RWPE1 (cell line): ENCODE results near the gene FOXA1.

Experiments used
- CTCF ChIA-PET: fragments of 350-600 bp; sonication (Branson Sonifier 250); formaldehyde crosslinking; extraction: SDS; loops from one replicate; lab custom pipeline; 2021; lab: Yijun Ruan, JAX
- POLR2A ChIA-PET: fragments of 400-600 bp; formaldehyde crosslinking; extraction: SDS; loops from one replicate; lab custom pipeline; 2020; ENCODE audit warnings: antibody characterized with exemption; ENCODE audit not compliant: low non-redundant PET; lab: Yijun Ruan, JAX
- DNase-seq: peaks from one replicate; pipeline ENCODE4 v3.0.0; 2012; ENCODE audit warnings: low spot score
- H3K27ac ChIP-seq: fragments of 450-650 bp; 2 replicates; pipeline ENCODE4 v1.5.1; 2017
- TF ChIP-seq, protein P1 (sequence below): fragments of 450-650 bp; conservative IDR thresholded peaks from 2 replicates; pipeline ENCODE4 v1.5.1; 2017; ENCODE audit warnings: low read depth, mild to moderate bottlenecking

FOXA1 gene

DNA sequence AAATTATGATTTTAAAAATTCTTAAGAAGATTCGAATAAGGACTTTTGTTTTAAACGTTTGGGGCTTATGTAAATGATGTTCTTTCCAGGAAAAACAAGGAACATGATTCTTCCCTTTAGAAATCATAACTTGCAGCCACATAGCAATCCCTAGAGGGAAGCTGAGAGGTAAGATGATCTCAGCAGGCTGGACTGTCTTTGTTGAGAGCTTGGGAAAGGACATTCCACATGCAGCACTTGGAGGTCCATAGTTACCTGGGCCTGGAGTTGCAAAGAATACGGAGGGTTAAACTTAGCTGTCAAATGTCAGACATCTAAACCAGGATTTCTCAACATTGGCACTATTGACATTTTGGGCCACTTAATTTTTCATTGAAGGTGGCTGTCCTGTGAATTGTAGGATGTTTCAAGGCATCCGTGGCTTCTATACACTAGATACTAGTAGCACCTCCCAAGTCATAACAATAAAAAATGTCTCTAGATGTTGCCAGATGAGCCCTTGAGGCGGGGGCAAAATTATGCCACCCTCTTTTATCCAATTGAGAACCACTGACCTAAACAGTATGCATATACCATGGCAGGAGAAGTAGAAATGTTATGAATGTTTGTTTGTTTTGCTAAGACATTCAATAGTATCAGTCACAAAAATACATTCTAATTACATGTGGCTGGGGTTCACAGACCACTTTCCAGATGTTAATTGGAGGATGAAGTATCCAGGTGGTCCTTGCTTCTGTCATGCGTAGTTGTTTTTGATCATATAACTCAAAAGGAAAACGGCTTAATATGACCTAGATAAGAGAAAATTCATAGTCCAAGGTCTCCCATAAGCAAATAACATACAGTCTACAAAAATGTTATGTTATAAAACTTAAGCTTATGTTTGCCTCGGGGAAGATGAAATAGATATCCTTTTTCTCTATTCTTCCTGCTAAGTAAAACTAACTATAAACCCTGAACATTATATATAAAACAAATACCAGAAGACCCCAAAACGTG lies 30.8 kb upstream of the FOXA1 start:
- POLR2A ChIA-PET, result no interaction called here

GRCh38 chr14:37623971-37624370 lies 28.9 kb upstream of the FOXA1 start:
- H3K27ac ChIP-seq, result no peak overlapping the region; the same call in 1 of the 2 replicates
- CTCF ChIA-PET, result interaction anchor here (0.8 kb wide), 1 partner anchor 22 kb away, joined by 3 read pairs; no protein-coding TSS in a partner anchor
- TF ChIP-seq, protein P1, sequence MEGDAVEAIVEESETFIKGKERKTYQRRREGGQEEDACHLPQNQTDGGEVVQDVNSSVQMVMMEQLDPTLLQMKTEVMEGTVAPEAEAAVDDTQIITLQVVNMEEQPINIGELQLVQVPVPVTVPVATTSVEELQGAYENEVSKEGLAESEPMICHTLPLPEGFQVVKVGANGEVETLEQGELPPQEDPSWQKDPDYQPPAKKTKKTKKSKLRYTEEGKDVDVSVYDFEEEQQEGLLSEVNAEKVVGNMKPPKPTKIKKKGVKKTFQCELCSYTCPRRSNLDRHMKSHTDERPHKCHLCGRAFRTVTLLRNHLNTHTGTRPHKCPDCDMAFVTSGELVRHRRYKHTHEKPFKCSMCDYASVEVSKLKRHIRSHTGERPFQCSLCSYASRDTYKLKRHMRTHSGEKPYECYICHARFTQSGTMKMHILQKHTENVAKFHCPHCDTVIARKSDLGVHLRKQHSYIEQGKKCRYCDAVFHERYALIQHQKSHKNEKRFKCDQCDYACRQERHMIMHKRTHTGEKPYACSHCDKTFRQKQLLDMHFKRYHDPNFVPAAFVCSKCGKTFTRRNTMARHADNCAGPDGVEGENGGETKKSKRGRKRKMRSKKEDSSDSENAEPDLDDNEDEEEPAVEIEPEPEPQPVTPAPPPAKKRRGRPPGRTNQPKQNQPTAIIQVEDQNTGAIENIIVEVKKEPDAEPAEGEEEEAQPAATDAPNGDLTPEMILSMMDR, result no peak

More for the DNA sequence above, 30.8 kb upstream of the FOXA1 start:
- CTCF ChIA-PET, result no interaction called here
- TF ChIP-seq, protein P1, result no peak
- DNase-seq, result no peak
- H3K27ac ChIP-seq, result no peak overlapping the region

GRCh38 chr14:37623426-37623951 lies 28.4 kb upstream of the FOXA1 start:
- peak; percentile 77 for DNase-seq
- POLR2A ChIA-PET, result no interaction called here
- TF ChIP-seq, protein P1, result no peak
- H3K27ac ChIP-seq, result peak overlapping the region; percentile 35; the same call in 1 of the 2 replicates
- CTCF ChIA-PET, result interaction anchor here (0.8 kb wide), 1 partner anchor 22 kb away, joined by 3 read pairs; no protein-coding TSS in a partner anchor

More at GRCh38 chr14:37623971-37624370, 28.9 kb upstream of the FOXA1 start:
- POLR2A ChIA-PET, result no interaction called here
- DNase-seq, result peak; percentile 67

- TF ChIP-seq, protein P1, result no peak
- DNase-seq, result no peak
- H3K27ac ChIP-seq, result no peak overlapping the region
- ChIA-PET CTCF (no interaction called here), POLR2A (no interaction called here)
Observed at GRCh38 chr14:37622231-37622923, 27.3 kb upstream of the FOXA1 start.

DNA sequence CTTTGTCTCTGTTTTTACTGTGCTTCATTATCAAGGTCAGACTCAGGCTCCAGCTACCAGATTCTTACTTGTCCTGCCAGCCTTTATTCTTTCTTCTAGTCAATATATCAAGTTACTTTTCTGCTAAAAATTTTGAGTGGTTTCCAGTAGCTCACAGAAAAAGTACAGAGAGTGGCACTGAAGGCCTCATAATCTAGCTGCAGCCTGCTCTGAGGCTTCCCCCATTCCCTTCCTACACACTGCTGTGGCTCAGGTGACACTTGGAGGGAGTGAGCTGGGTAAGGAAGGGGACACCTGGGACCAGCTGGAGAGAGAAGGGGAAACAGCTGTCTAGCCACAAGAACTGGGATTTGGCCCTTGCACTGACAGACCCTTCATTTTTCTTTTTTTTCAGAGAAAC lies 25.8 kb upstream of the FOXA1 start:
- DNase-seq, result no peak
- TF ChIP-seq, protein P1, result no peak
- CTCF ChIA-PET, result no interaction called here
- POLR2A ChIA-PET, result no interaction called here
- no peak overlapping the region for H3K27ac ChIP-seq

- no peak overlapping the region for H3K27ac ChIP-seq
- TF ChIP-seq, protein P1, result no peak
- no peak for DNase-seq
- ChIA-PET POLR2A (no interaction called here), CTCF (no interaction called here)
Observed at GRCh38 chr14:37618498-37619028, 23.5 kb upstream of the FOXA1 start.
